IPS DF 19.7 (cell line): ENCODE data around the gene MYCBPAP.

Experiments
- DNase-seq: peaks from one replicate; pipeline ENCODE4 v3.0.0-alpha.2; 2013; ENCODE audit warnings: low read depth, low spot score

MYCBPAP gene

DNA sequence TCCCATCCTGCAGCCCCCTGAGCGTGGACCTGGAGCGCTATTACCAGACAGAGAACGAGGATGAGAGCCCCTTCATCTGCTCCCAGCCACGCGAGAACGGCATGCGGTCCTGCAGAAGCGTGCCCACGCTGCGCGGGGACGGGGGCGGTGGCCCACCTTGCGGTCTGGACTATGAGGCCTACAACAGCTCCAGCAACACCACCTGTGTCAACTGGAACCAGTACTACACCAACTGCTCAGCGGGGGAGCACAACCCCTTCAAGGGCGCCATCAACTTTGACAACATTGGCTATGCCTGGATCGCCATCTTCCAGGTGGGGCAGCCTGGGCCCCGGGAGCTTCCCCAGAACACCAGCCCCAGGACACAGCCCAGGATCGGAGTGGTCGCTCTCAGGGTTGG is 64.3 kb downstream of the MYCBPAP start:
- DNase-seq = no peak

DNA sequence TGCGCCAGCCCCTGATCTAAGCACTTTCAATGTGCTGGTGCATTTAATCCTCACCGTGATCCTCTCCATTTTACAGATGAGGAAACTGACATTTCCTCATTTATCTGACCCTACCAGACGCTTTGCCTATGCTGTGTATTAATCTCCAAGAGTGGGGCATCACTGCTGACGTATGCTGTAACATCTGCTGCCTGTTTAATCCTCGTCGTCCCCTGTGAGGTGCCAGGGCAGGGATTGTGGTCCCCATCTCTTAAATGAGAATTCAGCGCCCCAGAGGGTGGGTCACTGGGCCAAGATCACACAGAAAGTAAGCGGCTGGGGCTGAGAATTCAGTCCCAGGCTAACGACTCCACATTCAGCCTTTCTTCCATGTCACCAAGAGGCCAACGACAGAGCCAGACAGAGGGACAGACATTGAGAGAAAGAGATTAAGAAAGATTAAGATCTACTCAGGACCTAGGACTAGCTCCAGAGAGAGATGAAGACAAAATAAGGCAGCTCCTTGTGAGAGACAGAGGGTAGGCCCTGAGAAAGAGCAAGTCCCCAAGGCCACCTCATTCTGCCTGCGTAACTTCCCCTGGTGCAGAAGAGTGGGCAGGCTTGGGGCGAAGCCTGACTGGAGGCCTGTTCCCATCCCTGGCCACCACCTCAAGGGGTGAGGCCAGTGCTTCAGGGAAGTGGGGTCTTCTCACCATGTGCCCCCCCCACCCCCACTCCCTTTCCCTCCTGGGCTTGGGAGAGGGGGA is 65.8 kb downstream of the MYCBPAP start:
- no peak for DNase-seq

DNA sequence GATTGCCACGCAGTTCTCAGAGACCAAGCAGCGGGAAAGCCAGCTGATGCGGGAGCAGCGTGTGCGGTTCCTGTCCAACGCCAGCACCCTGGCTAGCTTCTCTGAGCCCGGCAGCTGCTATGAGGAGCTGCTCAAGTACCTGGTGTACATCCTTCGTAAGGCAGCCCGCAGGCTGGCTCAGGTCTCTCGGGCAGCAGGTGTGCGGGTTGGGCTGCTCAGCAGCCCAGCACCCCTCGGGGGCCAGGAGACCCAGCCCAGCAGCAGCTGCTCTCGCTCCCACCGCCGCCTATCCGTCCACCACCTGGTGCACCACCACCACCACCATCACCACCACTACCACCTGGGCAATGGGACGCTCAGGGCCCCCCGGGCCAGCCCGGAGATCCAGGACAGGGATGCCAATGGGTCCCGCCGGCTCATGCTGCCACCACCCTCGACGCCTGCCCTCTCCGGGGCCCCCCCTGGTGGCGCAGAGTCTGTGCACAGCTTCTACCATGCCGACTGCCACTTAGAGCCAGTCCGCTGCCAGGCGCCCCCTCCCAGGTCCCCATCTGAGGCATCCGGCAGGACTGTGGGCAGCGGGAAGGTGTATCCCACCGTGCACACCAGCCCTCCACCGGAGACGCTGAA is 67.5 kb downstream of the MYCBPAP start:
- DNase-seq = no peak

DNA sequence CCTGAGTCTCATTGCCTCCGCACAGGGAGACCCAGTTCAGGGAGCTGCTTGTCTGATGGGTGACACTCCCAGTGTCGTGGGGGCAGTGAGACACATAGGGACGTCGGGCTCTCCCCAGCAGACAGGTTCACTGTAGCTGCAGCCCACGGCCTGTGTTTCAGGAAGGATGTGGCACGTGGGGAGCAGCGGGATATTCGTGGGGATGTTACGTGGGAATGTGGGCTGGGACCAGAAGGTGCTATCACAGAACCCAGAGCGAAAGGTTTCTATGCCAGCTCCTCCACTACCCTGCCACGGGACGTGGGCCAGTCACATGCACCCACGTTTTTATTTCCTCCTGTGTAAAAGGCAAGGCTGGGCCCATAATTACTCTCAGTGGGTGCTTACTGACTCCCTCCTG is 68.6 kb downstream of the MYCBPAP start:
- DNase-seq = no peak

DNA sequence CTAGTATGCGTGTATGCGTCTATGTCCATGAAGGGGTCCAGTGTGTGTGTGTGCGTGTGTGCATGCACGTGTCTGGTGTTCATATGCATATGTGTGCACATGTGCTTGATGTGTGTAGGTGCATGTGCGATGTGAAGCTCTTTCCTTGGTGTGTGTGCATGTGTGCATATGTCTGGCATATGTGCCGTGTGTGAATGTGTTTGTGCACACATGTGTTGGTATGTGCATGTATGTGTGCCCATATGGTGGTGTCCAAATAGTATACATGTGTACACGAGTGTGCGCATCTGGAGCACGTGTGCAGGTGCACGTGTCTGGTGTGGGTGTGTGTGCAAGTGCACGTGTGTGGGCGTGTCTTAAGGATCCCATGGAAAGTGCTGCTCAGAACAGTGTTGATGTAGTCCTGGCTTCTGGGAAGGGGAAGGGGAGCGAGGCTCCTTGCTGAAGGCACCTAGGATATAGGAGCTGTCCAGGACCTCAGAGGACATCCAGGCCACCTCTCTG is 69.3 kb downstream of the MYCBPAP start:
- DNase-seq = no peak

DNA sequence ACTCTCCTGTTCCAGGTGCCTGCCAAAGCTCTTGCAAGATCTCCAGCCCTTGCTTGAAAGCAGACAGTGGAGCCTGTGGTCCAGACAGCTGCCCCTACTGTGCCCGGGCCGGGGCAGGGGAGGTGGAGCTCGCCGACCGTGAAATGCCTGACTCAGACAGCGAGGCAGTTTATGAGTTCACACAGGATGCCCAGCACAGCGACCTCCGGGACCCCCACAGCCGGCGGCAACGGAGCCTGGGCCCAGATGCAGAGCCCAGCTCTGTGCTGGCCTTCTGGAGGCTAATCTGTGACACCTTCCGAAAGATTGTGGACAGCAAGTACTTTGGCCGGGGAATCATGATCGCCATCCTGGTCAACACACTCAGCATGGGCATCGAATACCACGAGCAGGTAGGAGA is 69.9 kb downstream of the MYCBPAP start:
- no peak for DNase-seq

DNA sequence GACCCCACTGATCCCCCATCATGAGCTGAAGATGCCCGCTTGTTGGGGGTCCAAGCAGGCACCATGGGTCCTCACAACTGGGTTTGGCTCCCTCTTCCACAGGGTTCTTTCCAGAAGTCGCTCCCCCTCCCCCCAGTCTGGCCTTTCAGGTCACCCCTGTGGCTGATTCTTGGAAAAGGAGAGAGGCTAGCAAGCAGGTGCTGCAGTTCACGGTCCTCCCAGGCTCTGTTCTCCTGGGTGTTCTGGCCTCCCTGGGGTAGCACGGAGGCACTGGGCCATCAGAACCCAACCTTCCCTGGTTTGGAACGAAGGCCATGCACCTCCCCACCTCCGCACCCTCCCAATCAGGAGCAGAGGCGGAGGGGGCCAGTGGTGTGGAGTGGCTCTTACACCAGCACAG is 71.2 kb downstream of the MYCBPAP start:
- no peak for DNase-seq

DNA sequence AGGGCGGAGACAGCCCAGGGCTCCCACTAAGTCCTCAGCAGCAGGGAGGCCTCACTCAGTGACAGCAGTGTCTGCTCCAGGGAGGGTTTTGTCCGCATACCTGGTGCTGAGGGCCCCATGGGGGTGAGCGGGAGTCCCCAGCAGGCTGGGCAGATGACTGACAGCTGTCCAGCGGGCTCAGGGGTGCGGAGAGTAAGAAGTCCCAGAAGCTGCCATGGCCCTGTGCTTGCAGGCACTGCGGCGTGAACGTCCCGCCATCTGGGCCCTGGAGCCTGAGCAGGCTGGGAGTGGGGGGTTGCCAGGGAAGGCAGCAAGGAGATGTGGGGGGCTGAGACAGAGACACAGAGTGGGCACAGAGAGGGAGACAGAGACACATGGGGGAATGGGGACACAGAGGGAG is 72.4 kb downstream of the MYCBPAP start:
- DNase-seq = no peak
